Measurements from ENCODE around the gene RABGGTA.

RABGGTA gene

GRCh38 chr14:24279301-24280186 lies 8.1 kb upstream of the RABGGTA start:
- DNase-seq (ENCODE audit: low read depth), result no peak

GRCh38 chr14:24278424-24278823 lies 7.0 kb upstream of the RABGGTA start:
- DNase-seq (ENCODE audit: low read depth), result no peak

- DNase-seq (ENCODE audit: low read depth), result no peak
Observed at GRCh38 chr14:24277606-24278321, 6.4 kb upstream of the RABGGTA start.

- DNase-seq (ENCODE audit: low read depth), result no peak
Observed at GRCh38 chr14:24277071-24277470, 5.7 kb upstream of the RABGGTA start.

GRCh38 chr14:24274101-24274543 lies 2.7 kb upstream of the RABGGTA start:
- no peak for DNase-seq (ENCODE audit: low read depth)

GRCh38 chr14:24273422-24273998 lies 2.1 kb upstream of the RABGGTA start:
- no peak for DNase-seq (ENCODE audit: low read depth)

GRCh38 chr14:24272467-24272866 lies 1.1 kb upstream of the RABGGTA start:
- no peak for DNase-seq (ENCODE audit: low read depth)

- no peak for DNase-seq (ENCODE audit: low read depth)
Observed at GRCh38 chr14:24271834-24272263, 452 bp upstream of the RABGGTA start.

GRCh38 chr14:24270537-24271133 lies 762 bp downstream of the RABGGTA start:
- DNase-seq (ENCODE audit: low read depth), result no peak

GRCh38 chr14:24269910-24270536 lies 1.4 kb downstream of the RABGGTA start:
- DNase-seq (ENCODE audit: low read depth), result no peak

- DNase-seq (ENCODE audit: low read depth), result no peak
Observed at GRCh38 chr14:24269368-24269767, 2.0 kb downstream of the RABGGTA start.

GRCh38 chr14:24268225-24268624 lies 3.2 kb downstream of the RABGGTA start:
- DNase-seq (ENCODE audit: low read depth), result no peak

- DNase-seq (ENCODE audit: low read depth), result no peak
Observed at GRCh38 chr14:24267516-24267915, 3.9 kb downstream of the RABGGTA start.

- DNase-seq (ENCODE audit: low read depth), result no peak
Observed at GRCh38 chr14:24266344-24267244, 4.8 kb downstream of the RABGGTA start.

- DNase-seq (ENCODE audit: low read depth), result no peak
Observed at GRCh38 chr14:24264298-24264697, 7.1 kb downstream of the RABGGTA start.

- no peak for DNase-seq (ENCODE audit: low read depth)
Observed at GRCh38 chr14:24263848-24264247, 7.5 kb downstream of the RABGGTA start.

GRCh38 chr14:24262821-24263733 lies 8.3 kb downstream of the RABGGTA start, which contains the start of gene TGM1:
TSS of gene TGM1 (minus strand) at chr14:24263177. CDS start at chr14:24262352, 825 bp downstream.
- DNase-seq (ENCODE audit: low read depth), result no peak

GRCh38 chr14:24261969-24262327 lies 9.4 kb downstream of the RABGGTA start:
- no peak for DNase-seq (ENCODE audit: low read depth)

GRCh38 chr14:24261256-24261968 lies 10.0 kb downstream of the RABGGTA start:
- no peak for DNase-seq (ENCODE audit: low read depth)
